ENCODE results near the gene USP54. TPM values are rescaled to one million over a fixed set of nuclear protein-coding genes. Genes with fewer than 3 reads are reported as not detected.

USP54 gene
- total and polyA plus RNA-seq, 2 of the 13 experiments (the other 11 are each of a cell fraction or from before 2014, with no cell fraction given) = 18.1 to 25.0 TPM

DNA sequence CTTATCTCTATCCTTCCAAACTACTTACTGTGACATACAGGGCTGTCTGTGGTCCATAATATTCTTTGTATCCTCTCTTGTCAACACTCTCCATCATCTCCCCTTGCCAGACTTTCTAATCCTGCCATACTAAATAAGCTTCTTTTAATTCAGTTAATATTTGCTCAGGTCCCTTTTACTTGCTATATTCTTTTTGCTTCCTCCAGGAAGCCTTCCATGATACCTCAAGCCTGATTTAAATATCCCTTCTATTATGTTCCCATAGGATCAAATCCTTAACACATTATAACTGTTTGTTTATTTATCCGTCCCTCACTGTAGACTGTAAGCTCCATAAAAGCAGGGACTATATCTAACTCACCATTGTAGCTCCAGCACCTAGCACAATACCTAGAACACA lies 88.1 kb downstream of the USP54 start:
- H3K9me3 ChIP-seq (ENCODE audit: low read length) = no peaks in the 10 kb centered on the region
- H3K4me3 ChIP-seq (replicated peaks in 1 of 3; ENCODE audit: insufficient read depth in 1 of 3, low read depth in 2 of 3, low read length in 3 of 3) = no peak overlapping the region
- no peak overlapping the region for H3K27ac ChIP-seq (ENCODE audit: extremely low read length, insufficient read depth, low read length)
- POLR2A ChIA-PET = no interaction called here
- no peak for TF ChIP-seq ZNF263 (CRISPR knock-in tag; IDR thresholded peaks at IDR 0.05)
- TF ChIP-seq ZFP1 (CRISPR knock-in tag; IDR thresholded peaks at IDR 0.05) = no peak
- TF ChIP-seq, protein P1, sequence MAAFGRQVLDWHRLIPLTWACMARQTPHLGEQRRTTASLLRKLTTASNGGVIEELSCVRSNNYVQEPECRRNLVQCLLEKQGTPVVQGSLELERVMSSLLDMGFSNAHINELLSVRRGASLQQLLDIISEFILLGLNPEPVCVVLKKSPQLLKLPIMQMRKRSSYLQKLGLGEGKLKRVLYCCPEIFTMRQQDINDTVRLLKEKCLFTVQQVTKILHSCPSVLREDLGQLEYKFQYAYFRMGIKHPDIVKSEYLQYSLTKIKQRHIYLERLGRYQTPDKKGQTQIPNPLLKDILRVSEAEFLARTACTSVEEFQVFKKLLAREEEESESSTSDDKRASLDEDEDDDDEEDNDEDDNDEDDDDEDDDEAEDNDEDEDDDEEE (CRISPR knock-in tag; IDR thresholded peaks at IDR 0.05) = no peak
- TF ChIP-seq, protein P2, sequence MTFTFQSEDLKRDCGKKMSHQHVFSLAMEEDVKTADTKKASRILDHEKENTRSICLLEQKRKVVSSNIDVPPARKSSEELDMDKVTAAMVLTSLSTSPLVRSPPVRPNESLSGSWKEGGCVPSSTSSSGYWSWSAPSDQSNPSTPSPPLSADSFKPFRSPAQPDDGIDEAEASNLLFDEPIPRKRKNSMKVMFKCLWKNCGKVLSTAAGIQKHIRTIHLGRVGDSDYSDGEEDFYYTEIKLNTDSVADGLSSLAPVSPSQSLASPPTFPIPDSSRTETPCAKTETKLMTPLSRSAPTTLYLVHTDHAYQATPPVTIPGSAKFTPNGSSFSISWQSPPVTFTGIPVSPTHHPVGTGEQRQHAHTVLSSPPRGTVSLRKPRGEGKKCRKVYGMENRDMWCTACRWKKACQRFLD (CRISPR knock-in tag; IDR thresholded peaks at IDR 0.05; ENCODE audit: borderline replicate concordance) = no peak
- TF ChIP-seq, protein P3, sequence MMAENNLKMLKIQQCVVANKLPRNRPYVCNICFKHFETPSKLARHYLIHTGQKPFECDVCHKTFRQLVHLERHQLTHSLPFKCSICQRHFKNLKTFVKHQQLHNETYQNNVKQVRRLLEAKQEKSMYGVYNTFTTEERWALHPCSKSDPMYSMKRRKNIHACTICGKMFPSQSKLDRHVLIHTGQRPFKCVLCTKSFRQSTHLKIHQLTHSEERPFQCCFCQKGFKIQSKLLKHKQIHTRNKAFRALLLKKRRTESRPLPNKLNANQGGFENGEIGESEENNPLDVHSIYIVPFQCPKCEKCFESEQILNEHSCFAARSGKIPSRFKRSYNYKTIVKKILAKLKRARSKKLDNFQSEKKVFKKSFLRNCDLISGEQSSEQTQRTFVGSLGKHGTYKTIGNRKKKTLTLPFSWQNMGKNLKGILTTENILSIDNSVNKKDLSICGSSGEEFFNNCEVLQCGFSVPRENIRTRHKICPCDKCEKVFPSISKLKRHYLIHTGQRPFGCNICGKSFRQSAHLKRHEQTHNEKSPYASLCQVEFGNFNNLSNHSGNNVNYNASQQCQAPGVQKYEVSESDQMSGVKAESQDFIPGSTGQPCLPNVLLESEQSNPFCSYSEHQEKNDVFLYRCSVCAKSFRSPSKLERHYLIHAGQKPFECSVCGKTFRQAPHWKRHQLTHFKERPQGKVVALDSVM (CRISPR knock-in tag; IDR thresholded peaks at IDR 0.05) = no peak
- TF ChIP-seq DMAP1 (CRISPR knock-in tag; IDR thresholded peaks at IDR 0.05) = no peak
- no peak for TF ChIP-seq NBN (conservative IDR thresholded peaks at IDR 0.05)
- TF ChIP-seq RNF2 (conservative IDR thresholded peaks at IDR 0.05; ENCODE audit: low read depth) = no peak
- no peak for TF ChIP-seq MAFK (conservative IDR thresholded peaks at IDR 0.05 in 1 of 2, IDR thresholded peaks at IDR 0.05 in 1 of 2; ENCODE audit: low read length in 2 of 2)
- no peak for TF ChIP-seq SAFB2 (CRISPR knock-in tag; IDR thresholded peaks at IDR 0.05; ENCODE audit: borderline replicate concordance, low read depth)
- TF ChIP-seq HMG20B (CRISPR knock-in tag; conservative IDR thresholded peaks at IDR 0.05) = no peak
- TF ChIP-seq ZNF224 (CRISPR knock-in tag; IDR thresholded peaks at IDR 0.05) = no peak
- TF ChIP-seq HNRNPL (IDR thresholded peaks at IDR 0.05; ENCODE audit: low read depth, low read length) = no peak
- no peak for TF ChIP-seq KLF9 (CRISPR knock-in tag; IDR thresholded peaks at IDR 0.05; ENCODE audit: low read depth)
- TF ChIP-seq GFI1 (CRISPR knock-in tag; IDR thresholded peaks at IDR 0.05; ENCODE audit: borderline replicate concordance) = no peak
- TF ChIP-seq ZNF124 (CRISPR knock-in tag; IDR thresholded peaks at IDR 0.05) = no peak
- TF ChIP-seq ARNT2 (CRISPR knock-in tag; IDR thresholded peaks at IDR 0.05; ENCODE audit: low read depth) = no peak
- H4K20me1 ChIP-seq (ENCODE audit: insufficient read depth, low read length) = no peaks in the 10 kb centered on the region
- FAIRE-seq (no peak), ATAC-seq (no peak), DNase-seq (ENCODE audit: low spot score) (no peak)
- 100% methylated on average over 1 of the region's 1 CpG for WGBS (ENCODE audit: low lambda C conversion rate)
- CTCF ChIA-PET (ENCODE audit: low intra/inter-chr PET ratio, low total read pairs) = no interaction called here
- in situ Hi-C loops (cut with HindIII; ENCODE audit: extremely low pct_ligation_motif_present, low pct_unique_long_range_greater_than_20kb) = no loop called here
- no peak overlapping the region for H3K9ac ChIP-seq (ENCODE audit: insufficient read depth, low read depth, low read length)
- intact Hi-C loops (cut with micrococcal nuclease; ENCODE audit: unreplicated experiment) = no loop called here
- no peaks in the 10 kb centered on the region for H3K79me2 ChIP-seq (ENCODE audit: insufficient read depth, low read length)
- H3K4me2 ChIP-seq (ENCODE audit: low read depth, low read length) = no peak overlapping the region
- no peak overlapping the region for H2AFZ ChIP-seq (ENCODE audit: low read length)
- peaks cover 9 to 19% of the 10 kb centered on the region in 2 experiments; a peak in 4 of 5 replicates for H3K36me3 ChIP-seq (replicated peaks in 1 of 2; ENCODE audit: control insufficient read depth in 1 of 2, insufficient read depth in 2 of 2, low read length in 2 of 2)
- H3K27me3 ChIP-seq (ENCODE audit: control insufficient read depth in 1 of 2, insufficient read depth in 2 of 2, low read length in 2 of 2) = no peaks in the 10 kb centered on the region
- H3K4me1 ChIP-seq (ENCODE audit: insufficient read depth, low read length) = peaks cover 8% of the 10 kb centered on the region
- BruUV-seq (replicated peaks) = no TSS peak
